NCI-H2107 treated with DMSO at 0.1 percent for 48 hours (cell line): ENCODE measurements around the gene GFRA1.
A peak's percentile ranks its signal among the peaks of the same experiment; 100 is the strongest.

Experiments
- DNase-seq: peaks from one replicate; lab custom pipeline; 2025; ENCODE audit not compliant: unreplicated experiment; lab: John Stamatoyannopoulos, UW

GFRA1 gene, protein sequence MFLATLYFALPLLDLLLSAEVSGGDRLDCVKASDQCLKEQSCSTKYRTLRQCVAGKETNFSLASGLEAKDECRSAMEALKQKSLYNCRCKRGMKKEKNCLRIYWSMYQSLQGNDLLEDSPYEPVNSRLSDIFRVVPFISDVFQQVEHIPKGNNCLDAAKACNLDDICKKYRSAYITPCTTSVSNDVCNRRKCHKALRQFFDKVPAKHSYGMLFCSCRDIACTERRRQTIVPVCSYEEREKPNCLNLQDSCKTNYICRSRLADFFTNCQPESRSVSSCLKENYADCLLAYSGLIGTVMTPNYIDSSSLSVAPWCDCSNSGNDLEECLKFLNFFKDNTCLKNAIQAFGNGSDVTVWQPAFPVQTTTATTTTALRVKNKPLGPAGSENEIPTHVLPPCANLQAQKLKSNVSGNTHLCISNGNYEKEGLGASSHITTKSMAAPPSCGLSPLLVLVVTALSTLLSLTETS

DNA sequence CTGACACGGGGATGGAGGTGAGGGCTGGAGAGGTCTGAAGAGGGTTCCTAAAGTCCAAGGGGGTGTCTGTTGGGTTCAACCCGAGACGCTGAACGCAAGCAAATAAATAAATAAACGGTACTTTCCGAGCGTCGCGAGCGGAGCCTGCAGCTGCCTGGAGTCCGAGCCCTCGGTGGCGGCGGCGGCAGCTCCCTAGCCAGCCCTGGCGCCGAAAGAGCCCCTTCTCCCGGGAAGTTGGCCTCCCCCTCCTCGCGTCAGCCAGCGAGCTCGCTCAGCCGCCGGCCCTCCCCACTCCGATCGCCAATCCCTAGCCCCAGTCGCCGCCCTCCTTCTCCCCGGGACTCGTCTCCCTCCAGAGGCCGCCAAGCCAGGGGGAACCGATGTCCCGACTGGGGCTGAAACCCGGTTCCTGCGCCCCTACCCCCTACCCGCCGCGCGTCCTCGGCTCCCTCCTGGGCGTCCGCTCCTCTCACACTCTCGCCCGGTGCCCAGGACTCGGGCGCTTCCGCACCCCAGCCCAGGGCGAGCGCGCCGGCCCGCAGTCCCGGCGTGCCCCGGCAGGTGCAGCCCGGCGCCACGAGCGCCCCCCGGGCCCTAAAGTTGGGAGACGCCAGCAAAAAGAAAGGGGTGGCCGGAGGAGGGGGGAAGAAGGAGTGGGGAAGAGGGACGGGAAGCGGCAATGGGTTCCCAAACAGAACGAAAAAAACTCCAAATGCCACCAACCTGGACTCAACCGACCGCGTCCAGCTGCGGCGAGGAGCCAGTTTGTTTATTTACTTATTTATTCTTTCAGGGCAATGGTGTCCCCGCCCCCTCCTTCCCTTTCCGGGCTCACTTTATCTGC lies at the start of gene GFRA1:
GFRA1 (minus strand) TSS at position 767 of the 844 bp plus-strand sequence. CDS start 1,177 bp downstream, outside the sequence.
- no peak for DNase-seq

DNA sequence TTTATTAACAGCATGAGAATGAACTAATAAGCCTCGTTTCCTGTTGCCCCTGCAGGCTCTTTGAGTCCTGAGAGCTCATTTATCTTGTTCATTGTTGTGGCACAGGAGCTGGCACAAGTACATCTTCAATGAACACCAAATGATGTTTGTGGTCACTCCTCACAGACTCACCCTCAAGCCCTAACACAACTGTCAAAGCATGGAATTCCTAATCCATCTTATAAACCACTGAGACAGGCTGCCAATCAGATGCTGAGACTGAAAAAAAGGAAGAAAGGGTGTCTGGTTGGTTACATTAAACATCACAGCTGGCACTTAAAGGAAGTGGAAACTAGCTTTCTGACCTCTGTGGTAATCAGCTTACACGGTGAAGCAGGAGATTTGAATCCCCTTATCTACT lies 43.5 kb upstream of the GFRA1 start:
- no peak for DNase-seq

DNA sequence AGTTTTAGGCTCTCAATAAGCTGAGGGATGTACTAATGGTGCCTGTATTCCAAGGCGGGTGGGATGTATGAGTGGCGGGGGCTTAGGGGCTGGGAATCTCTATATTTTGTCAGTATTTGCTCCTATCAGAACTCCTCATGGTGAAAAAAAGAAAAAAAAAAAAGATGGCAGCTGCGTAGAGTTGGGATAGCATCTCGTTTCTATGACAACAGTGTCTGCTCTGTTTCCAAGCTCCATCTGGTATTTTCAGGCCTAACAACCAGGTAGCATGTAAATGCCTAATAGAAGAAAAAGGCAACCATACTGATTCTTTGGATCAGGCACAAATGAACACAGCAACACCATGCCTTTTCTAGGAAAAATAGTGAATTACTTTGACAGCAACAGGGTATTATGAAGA lies 39.5 kb upstream of the GFRA1 start:
- no peak for DNase-seq

DNA sequence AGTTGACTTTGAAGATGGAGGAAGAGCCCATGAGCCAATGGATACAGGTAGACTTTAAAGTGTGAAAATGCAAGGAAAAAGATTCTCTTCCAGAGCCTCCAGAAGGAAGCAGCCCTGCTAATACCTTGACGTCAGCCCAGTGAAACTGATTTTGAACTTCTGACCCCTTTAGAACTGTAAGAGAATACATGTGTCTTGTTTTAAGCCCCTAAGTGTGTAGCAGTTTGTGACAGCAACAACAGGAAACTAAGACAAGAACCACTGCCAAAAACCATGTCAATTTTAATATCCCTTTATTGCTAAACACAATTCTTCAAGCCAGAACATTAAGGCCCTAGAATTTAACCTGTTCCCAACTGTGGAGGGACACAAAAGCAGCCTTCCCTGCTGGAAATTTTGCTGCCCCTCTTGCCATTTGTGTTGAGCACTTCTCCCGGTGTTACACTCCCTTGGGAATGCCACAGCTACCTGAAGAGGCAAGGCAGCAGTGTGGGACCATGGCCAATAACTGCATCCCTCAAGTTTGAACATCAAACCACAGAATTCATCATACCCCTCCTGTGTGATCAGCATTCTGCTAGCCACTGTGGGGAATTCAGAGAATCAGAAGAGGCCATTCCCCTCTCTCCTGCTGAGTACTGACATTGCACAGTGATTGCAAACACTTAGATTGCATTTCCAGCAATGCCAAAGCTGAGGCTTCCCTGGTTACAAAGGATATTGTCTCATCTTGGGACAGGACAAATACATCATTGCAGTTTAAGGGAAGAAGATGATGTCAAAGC lies 38.9 kb upstream of the GFRA1 start:
- DNase-seq: no peak

GRCh38 chr10:116311016-116311415 lies 38.0 kb upstream of the GFRA1 start:
- DNase-seq: no peak

GRCh38 chr10:116307455-116307854 lies 34.4 kb upstream of the GFRA1 start:
- no peak for DNase-seq

DNA sequence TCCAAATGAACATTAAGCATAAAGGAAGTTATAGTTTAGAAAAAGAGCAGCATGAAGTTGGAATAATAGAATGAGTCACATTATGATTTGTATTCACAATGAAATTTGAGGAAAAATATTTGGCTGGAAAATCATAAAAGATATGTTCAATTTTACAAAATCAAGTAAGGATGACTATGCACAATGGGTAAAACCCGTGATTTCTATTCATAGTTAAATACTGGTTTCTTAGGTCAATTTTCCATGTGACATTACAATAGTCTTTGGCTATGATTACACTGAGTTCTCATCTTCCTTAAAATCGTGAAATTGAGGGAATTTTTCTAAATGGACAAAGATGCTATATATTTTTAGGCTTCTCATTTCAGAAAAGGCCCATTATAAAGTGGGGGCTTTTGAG lies 33.8 kb upstream of the GFRA1 start:
- DNase-seq: no peak

GRCh38 chr10:116304923-116305322 lies 31.9 kb upstream of the GFRA1 start:
- DNase-seq: no peak

GRCh38 chr10:116300542-116300941 lies 27.5 kb upstream of the GFRA1 start:
- no peak for DNase-seq

DNA sequence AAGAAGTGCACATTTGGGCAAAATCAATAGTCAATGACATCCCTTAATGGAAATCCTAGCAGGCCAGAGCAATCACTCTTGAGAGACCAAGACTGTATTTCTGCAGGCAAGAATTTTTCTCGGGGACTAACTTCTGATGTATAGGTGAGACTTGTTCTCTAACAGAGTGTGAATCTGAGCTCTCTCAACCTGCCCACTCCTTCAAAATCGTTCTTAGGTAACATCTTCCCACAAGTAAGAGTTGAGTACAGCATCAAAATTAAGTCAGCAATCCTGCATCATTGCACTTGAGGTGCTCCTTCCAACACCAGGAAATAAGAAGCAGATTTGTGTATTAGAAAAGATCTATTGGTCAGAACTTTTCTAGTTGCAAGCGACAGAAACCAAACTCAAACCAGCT lies 25.6 kb upstream of the GFRA1 start:
- no peak for DNase-seq

DNA sequence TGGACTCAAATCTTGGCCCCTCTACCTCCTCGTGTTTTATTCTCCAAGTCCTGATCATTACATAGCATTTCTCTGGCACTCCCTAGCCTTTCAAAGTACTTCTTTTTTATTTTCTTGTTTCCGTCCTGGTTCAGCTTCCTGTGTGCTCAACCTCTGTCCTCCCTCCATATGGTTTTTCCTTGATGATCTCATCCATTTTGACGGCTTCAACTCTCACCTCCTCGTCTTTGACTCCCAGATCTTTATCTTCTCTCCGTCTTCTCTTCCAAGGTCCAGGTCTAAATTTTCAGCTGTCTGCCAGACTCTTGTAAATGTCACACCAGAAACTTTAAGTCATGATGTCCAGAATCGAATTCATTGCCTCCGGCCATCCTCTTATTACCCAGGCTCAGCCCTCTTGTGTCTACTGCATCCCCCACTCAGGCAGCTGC lies 23.3 kb upstream of the GFRA1 start:
- DNase-seq: no peak

DNA sequence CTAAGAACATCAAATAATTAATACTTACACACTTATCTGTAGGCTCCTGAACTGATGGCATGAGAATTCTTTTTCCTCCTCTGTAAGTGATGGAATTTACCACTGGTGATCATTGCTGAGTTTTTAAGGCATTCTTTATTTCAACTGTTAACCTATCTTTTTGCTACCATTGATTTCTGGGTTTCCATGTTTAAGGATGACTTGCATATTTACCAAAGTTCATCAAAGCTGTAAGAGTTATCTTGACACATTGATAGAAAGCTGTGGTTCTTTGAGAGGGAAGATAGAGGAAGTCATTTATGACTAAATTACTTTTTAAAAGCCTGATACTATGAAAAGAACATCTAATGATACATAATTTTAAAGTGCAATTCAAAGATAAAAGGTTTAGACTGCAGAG lies 19.5 kb upstream of the GFRA1 start:
- no peak for DNase-seq

DNA sequence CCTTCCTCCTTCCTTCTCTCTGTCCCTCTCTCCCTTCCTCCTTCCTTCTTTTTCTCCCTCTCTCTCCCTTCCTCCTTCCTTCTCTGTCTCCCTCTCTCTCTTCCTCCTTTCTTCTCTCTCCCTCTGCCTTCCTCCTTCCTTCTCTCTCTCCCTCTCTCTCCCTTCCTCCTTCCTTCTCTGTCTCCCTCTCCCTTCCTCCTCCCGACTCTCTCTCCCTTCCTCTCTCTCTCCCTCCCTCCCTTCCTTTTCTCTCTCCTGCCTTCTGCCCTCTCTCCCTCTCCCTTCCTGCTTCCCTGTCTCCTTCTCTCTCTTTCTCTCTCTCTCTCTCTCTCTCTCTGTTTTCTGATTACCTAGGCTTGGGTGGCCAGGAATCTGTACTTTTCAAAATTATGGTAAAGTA lies 16.6 kb upstream of the GFRA1 start:
- DNase-seq: no peak

GRCh38 chr10:116287906-116288501 lies 15.0 kb upstream of the GFRA1 start:
- no peak for DNase-seq

GRCh38 chr10:116286626-116287200 lies 13.7 kb upstream of the GFRA1 start:
- no peak for DNase-seq

- DNase-seq: no peak
These were observed 8.8 kb upstream of the GFRA1 start for GRCh38 chr10:116281775-116282174.

DNA sequence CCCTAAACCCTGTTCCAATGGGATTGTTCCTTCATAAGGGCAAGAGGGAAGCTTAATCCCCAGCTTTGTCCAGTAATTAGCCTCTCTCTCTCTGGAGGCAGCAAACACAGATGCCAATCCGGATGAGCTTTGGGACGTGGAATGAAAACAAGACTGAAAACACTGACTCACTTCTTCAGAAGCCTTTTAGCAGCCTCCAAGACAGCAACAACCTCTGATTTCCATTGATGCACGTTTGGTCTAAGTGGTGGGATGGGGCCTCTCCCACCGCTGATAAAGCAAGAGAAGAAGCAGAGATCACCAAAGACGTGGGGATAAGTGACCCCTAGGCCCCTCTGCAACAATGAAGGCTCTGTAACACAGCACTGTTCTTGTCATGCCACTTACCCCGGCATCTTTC lies 5.8 kb upstream of the GFRA1 start:
- no peak for DNase-seq

DNA sequence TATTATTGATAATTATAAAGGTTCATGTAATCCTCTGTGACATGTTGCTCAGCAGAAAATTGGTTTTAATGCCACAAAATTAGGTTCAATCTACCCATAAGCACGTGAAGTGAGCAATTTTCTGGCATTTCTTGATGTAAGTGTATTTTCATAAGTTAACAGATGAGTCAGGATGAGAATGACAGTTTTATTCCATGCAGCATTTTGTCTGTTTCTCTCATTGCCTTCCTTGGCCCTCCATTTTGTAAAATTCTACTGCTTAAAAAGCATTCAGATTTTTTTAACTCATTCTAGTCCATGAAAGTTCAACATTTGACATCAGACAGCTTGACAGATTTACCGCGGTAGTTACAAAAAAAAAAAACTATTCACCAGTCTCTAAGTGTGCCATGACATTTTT lies 4.0 kb upstream of the GFRA1 start:
- DNase-seq: no peak

- DNase-seq: peak; percentile 4
These were observed 1.3 kb upstream of the GFRA1 start for GRCh38 chr10:116274064-116274904.
